ENCODE measurements around the gene CDH10.

DNA sequence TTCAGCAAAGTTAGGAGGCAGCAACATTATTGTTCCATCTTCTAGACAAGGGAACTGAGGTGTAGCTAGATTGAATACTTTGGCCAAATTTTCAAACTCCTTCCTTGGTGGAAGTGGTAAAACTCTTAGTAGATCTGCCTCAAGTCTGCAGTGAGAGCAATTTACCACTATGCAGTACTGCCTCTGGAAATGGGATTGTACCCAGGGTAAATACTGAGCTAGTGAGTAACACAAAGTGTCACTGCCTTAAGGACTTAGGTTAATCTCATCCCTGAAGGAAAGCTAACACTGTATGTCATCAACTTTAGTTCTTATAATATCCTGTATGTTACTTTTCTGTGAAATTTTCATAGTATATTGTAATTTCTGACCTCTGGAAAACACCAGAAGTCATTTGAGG, 13.9 kb downstream of the CDH10 start:
- TF ChIP-seq NR3C1 (CRISPR knock-in tag; conservative IDR thresholded peaks at IDR 0.05; ENCODE audit: low read depth) (no peak), JUN (CRISPR knock-in tag; IDR thresholded peaks at IDR 0.05) (no peak), SMAD3 (CRISPR knock-in tag; IDR thresholded peaks at IDR 0.05; ENCODE audit: borderline replicate concordance) (no peak), ELF4 (CRISPR knock-in tag; IDR thresholded peaks at IDR 0.05; ENCODE audit: low read depth) (no peak), SP1 (CRISPR knock-in tag; conservative IDR thresholded peaks at IDR 0.05) (no peak), CREB1 (CRISPR knock-in tag; IDR thresholded peaks at IDR 0.05) (no peak), NFE2L1 (CRISPR knock-in tag; IDR thresholded peaks at IDR 0.05) (no peak)
- TF ChIP-seq, protein P1, sequence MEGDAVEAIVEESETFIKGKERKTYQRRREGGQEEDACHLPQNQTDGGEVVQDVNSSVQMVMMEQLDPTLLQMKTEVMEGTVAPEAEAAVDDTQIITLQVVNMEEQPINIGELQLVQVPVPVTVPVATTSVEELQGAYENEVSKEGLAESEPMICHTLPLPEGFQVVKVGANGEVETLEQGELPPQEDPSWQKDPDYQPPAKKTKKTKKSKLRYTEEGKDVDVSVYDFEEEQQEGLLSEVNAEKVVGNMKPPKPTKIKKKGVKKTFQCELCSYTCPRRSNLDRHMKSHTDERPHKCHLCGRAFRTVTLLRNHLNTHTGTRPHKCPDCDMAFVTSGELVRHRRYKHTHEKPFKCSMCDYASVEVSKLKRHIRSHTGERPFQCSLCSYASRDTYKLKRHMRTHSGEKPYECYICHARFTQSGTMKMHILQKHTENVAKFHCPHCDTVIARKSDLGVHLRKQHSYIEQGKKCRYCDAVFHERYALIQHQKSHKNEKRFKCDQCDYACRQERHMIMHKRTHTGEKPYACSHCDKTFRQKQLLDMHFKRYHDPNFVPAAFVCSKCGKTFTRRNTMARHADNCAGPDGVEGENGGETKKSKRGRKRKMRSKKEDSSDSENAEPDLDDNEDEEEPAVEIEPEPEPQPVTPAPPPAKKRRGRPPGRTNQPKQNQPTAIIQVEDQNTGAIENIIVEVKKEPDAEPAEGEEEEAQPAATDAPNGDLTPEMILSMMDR (IDR thresholded peaks at IDR 0.05): no peak
- TF ChIP-seq, protein P2, sequence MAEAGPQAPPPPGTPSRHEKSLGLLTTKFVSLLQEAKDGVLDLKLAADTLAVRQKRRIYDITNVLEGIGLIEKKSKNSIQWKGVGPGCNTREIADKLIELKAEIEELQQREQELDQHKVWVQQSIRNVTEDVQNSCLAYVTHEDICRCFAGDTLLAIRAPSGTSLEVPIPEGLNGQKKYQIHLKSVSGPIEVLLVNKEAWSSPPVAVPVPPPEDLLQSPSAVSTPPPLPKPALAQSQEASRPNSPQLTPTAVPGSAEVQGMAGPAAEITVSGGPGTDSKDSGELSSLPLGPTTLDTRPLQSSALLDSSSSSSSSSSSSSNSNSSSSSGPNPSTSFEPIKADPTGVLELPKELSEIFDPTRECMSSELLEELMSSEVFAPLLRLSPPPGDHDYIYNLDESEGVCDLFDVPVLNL (CRISPR knock-in tag; IDR thresholded peaks at IDR 0.05; ENCODE audit: borderline replicate concordance, low read depth): no peak
- TF ChIP-seq, protein P3, sequence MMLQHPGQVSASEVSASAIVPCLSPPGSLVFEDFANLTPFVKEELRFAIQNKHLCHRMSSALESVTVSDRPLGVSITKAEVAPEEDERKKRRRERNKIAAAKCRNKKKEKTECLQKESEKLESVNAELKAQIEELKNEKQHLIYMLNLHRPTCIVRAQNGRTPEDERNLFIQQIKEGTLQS (CRISPR knock-in tag; conservative IDR thresholded peaks at IDR 0.05): no peak
- TF ChIP-seq, protein P4, sequence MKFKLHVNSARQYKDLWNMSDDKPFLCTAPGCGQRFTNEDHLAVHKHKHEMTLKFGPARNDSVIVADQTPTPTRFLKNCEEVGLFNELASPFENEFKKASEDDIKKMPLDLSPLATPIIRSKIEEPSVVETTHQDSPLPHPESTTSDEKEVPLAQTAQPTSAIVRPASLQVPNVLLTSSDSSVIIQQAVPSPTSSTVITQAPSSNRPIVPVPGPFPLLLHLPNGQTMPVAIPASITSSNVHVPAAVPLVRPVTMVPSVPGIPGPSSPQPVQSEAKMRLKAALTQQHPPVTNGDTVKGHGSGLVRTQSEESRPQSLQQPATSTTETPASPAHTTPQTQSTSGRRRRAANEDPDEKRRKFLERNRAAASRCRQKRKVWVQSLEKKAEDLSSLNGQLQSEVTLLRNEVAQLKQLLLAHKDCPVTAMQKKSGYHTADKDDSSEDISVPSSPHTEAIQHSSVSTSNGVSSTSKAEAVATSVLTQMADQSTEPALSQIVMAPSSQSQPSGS (CRISPR knock-in tag; IDR thresholded peaks at IDR 0.05; ENCODE audit: borderline replicate concordance, low read depth): no peak
